Panc1 (cell line): ENCODE measurements around the gene TMEM108.

Experiments used
- POLR2AphosphoS5 ChIP-seq: IDR thresholded peaks from 2 replicates; pipeline ENCODE4 v1.6.1; 2012; ENCODE audit warnings: mild to moderate bottlenecking, low read depth, low read length, moderate library complexity
- TCF7L2 ChIP-seq: IDR thresholded peaks from 2 replicates; pipeline ENCODE4 v1.6.1; 2011; ENCODE audit warnings: mild to moderate bottlenecking, low read depth, low read length, inconsistent platforms
- TF ChIP-seq, protein P1 (sequence below): fragments of 450-650 bp; IDR thresholded peaks from 2 replicates; pipeline ENCODE4 v1.5.1; 2017; ENCODE audit warnings: mild to moderate bottlenecking
- TF ChIP-seq, protein P2 (sequence below), 2 experiments: IDR thresholded peaks; 2 replicates each; pipeline ENCODE4 v1.6.1; 2011 to 2012; ENCODE audit warnings: low read depth in 2 of 2, control low read depth in 1 of 2, low read length in 1 of 2, mild to moderate bottlenecking in 1 of 2, moderate library complexity in 1 of 2; ENCODE audit not compliant: insufficient read depth in 1 of 2

DNA sequence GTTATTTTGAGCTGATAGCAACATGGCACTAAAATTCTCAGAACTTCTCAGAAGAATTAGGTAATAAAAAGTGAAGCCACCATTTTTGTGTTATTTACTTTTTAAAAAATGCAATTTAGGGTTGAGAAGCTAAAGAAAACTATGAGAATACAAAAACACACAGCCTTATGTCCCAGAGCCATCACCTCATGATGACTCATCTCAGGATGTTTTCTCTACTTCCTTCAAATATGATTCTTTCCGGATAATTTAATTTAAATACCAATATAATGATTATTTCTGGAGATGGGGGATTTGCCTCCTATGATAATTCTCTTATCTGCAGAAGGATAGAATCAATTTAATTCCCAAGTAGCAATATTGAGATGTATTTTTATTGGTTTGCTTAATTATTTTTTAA is 256.1 kb downstream of the TMEM108 start:
- TF ChIP-seq, protein P1, sequence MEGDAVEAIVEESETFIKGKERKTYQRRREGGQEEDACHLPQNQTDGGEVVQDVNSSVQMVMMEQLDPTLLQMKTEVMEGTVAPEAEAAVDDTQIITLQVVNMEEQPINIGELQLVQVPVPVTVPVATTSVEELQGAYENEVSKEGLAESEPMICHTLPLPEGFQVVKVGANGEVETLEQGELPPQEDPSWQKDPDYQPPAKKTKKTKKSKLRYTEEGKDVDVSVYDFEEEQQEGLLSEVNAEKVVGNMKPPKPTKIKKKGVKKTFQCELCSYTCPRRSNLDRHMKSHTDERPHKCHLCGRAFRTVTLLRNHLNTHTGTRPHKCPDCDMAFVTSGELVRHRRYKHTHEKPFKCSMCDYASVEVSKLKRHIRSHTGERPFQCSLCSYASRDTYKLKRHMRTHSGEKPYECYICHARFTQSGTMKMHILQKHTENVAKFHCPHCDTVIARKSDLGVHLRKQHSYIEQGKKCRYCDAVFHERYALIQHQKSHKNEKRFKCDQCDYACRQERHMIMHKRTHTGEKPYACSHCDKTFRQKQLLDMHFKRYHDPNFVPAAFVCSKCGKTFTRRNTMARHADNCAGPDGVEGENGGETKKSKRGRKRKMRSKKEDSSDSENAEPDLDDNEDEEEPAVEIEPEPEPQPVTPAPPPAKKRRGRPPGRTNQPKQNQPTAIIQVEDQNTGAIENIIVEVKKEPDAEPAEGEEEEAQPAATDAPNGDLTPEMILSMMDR: no peak
- TF ChIP-seq, protein P2, sequence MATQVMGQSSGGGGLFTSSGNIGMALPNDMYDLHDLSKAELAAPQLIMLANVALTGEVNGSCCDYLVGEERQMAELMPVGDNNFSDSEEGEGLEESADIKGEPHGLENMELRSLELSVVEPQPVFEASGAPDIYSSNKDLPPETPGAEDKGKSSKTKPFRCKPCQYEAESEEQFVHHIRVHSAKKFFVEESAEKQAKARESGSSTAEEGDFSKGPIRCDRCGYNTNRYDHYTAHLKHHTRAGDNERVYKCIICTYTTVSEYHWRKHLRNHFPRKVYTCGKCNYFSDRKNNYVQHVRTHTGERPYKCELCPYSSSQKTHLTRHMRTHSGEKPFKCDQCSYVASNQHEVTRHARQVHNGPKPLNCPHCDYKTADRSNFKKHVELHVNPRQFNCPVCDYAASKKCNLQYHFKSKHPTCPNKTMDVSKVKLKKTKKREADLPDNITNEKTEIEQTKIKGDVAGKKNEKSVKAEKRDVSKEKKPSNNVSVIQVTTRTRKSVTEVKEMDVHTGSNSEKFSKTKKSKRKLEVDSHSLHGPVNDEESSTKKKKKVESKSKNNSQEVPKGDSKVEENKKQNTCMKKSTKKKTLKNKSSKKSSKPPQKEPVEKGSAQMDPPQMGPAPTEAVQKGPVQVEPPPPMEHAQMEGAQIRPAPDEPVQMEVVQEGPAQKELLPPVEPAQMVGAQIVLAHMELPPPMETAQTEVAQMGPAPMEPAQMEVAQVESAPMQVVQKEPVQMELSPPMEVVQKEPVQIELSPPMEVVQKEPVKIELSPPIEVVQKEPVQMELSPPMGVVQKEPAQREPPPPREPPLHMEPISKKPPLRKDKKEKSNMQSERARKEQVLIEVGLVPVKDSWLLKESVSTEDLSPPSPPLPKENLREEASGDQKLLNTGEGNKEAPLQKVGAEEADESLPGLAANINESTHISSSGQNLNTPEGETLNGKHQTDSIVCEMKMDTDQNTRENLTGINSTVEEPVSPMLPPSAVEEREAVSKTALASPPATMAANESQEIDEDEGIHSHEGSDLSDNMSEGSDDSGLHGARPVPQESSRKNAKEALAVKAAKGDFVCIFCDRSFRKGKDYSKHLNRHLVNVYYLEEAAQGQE (IDR thresholded peaks at IDR 0.05; ENCODE audit: insufficient read depth in 1 of 2, low read depth in 2 of 2, low read length in 1 of 2): no peak
- no peak for TF ChIP-seq TCF7L2
- TF ChIP-seq POLR2AphosphoS5: no peak
